GM04503 (cell line): ENCODE measurements around the gene PAK2.
"Not testable (repeated sequence)": the region's sequence is repeated elsewhere in the genome, so short reads cannot be mapped to it uniquely, and the experiment has no call there.

ENCODE experiments used
- DNase-seq: peaks from one replicate; pipeline ENCODE4 v3.0.0-alpha.2; 2012; ENCODE audit warnings: low read depth

Gene PAK2

GRCh38 chr3:196736670-196737374 lies 2.8 kb upstream of the PAK2 start:
- DNase-seq, result no peak

GRCh38 chr3:196737655-196738054 lies 2.0 kb upstream of the PAK2 start:
- no peak for DNase-seq

GRCh38 chr3:196740481-196741248 lies 1.0 kb downstream of the PAK2 start:
- DNase-seq, result peak; percentile 28

- DNase-seq, result no peak
Measured at GRCh38 chr3:196741249-196741889, 1.7 kb downstream of the PAK2 start.

GRCh38 chr3:196743569-196743968 lies 3.9 kb downstream of the PAK2 start:
- not testable (repeated sequence) for DNase-seq

- DNase-seq, result no peak
Measured at GRCh38 chr3:196749125-196749524, 9.5 kb downstream of the PAK2 start.

- DNase-seq, result no peak
Measured at GRCh38 chr3:196753201-196753600, 13.5 kb downstream of the PAK2 start.

- no peak for DNase-seq
Measured at GRCh38 chr3:196754091-196754981, 14.7 kb downstream of the PAK2 start.

GRCh38 chr3:196756732-196757131 lies 17.1 kb downstream of the PAK2 start:
- DNase-seq, result no peak

- peak; percentile 32 for DNase-seq
Measured at GRCh38 chr3:196757876-196758739, 18.5 kb downstream of the PAK2 start.

- DNase-seq, result no peak
Measured at GRCh38 chr3:196763179-196763578, 23.5 kb downstream of the PAK2 start.

GRCh38 chr3:196765454-196765853 lies 25.8 kb downstream of the PAK2 start:
- DNase-seq, result no peak

- DNase-seq, result no peak
Measured at GRCh38 chr3:196771067-196771466, 31.4 kb downstream of the PAK2 start.

- DNase-seq, result no peak
Measured at GRCh38 chr3:196772102-196772501, 32.4 kb downstream of the PAK2 start.

- DNase-seq, result no peak
Measured at GRCh38 chr3:196772897-196773296, 33.2 kb downstream of the PAK2 start.

- peak; percentile 31 for DNase-seq
Measured at GRCh38 chr3:196774191-196774820, 34.6 kb downstream of the PAK2 start.

GRCh38 chr3:196774848-196775422 lies 35.3 kb downstream of the PAK2 start:
- no peak for DNase-seq

GRCh38 chr3:196775938-196776337 lies 36.3 kb downstream of the PAK2 start:
- no peak for DNase-seq

GRCh38 chr3:196777836-196778235 lies 38.2 kb downstream of the PAK2 start:
- no peak for DNase-seq

GRCh38 chr3:196778755-196779154 lies 39.1 kb downstream of the PAK2 start:
- peak; percentile 73 for DNase-seq
